ENCODE measurements around the gene XPO4. TPM values are rescaled to one million over a fixed set of nuclear protein-coding genes. Genes with fewer than 3 reads are reported as not detected.

Gene XPO4
- total RNA-seq, 1 experiment from 2014 or later: 16.2 TPM

GRCh38 chr13:20873348-20873747 lies 29.2 kb downstream of the XPO4 start:
- H3K27ac ChIP-seq (ENCODE audit: low read length): no peak overlapping the region
- H3K9me3 ChIP-seq (ENCODE audit: control insufficient read depth, insufficient read depth, low read depth, low read length): no peaks in the 10 kb centered on the region
- DNase-seq (ENCODE audit: low read depth, low spot score): no peak
- intact Hi-C loops (cut with micrococcal nuclease; ENCODE audit: unreplicated experiment): no loop called here
- no peak for TF ChIP-seq POLR2AphosphoS5 (IDR thresholded peaks at IDR 0.05; ENCODE audit: low read depth, low read length)
- no peak for TF ChIP-seq SIN3A (IDR thresholded peaks at IDR 0.05; ENCODE audit: borderline replicate concordance, insufficient read depth, low read depth, low read length)
- TF ChIP-seq, protein P1, sequence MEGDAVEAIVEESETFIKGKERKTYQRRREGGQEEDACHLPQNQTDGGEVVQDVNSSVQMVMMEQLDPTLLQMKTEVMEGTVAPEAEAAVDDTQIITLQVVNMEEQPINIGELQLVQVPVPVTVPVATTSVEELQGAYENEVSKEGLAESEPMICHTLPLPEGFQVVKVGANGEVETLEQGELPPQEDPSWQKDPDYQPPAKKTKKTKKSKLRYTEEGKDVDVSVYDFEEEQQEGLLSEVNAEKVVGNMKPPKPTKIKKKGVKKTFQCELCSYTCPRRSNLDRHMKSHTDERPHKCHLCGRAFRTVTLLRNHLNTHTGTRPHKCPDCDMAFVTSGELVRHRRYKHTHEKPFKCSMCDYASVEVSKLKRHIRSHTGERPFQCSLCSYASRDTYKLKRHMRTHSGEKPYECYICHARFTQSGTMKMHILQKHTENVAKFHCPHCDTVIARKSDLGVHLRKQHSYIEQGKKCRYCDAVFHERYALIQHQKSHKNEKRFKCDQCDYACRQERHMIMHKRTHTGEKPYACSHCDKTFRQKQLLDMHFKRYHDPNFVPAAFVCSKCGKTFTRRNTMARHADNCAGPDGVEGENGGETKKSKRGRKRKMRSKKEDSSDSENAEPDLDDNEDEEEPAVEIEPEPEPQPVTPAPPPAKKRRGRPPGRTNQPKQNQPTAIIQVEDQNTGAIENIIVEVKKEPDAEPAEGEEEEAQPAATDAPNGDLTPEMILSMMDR (IDR thresholded peaks at IDR 0.05): no peak
- TF ChIP-seq, protein P2, sequence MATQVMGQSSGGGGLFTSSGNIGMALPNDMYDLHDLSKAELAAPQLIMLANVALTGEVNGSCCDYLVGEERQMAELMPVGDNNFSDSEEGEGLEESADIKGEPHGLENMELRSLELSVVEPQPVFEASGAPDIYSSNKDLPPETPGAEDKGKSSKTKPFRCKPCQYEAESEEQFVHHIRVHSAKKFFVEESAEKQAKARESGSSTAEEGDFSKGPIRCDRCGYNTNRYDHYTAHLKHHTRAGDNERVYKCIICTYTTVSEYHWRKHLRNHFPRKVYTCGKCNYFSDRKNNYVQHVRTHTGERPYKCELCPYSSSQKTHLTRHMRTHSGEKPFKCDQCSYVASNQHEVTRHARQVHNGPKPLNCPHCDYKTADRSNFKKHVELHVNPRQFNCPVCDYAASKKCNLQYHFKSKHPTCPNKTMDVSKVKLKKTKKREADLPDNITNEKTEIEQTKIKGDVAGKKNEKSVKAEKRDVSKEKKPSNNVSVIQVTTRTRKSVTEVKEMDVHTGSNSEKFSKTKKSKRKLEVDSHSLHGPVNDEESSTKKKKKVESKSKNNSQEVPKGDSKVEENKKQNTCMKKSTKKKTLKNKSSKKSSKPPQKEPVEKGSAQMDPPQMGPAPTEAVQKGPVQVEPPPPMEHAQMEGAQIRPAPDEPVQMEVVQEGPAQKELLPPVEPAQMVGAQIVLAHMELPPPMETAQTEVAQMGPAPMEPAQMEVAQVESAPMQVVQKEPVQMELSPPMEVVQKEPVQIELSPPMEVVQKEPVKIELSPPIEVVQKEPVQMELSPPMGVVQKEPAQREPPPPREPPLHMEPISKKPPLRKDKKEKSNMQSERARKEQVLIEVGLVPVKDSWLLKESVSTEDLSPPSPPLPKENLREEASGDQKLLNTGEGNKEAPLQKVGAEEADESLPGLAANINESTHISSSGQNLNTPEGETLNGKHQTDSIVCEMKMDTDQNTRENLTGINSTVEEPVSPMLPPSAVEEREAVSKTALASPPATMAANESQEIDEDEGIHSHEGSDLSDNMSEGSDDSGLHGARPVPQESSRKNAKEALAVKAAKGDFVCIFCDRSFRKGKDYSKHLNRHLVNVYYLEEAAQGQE (IDR thresholded peaks at IDR 0.05; ENCODE audit: insufficient read depth in 1 of 2, low read depth in 2 of 2, low read length in 1 of 2): no peak
- no peak for TF ChIP-seq TCF7L2 (IDR thresholded peaks at IDR 0.05; ENCODE audit: low read depth, low read length)
- BruUV-seq (replicated peaks): no TSS peak
- ChIA-PET CTCF (interaction anchor here (0.6 to 0.7 kb wide), 2 partner anchors 52 to 555 kb away, joined by 5 read pairs; no protein-coding TSS in a partner anchor), POLR2A (no interaction called here)
- no peak overlapping the region for H3K4me3 ChIP-seq (ENCODE audit: low read depth in 2 of 2, low read length in 2 of 2)
- H3K4me1 ChIP-seq (ENCODE audit: control insufficient read depth, insufficient read depth, low read length): no peaks in the 10 kb centered on the region
- H3K36me3 ChIP-seq (ENCODE audit: control insufficient read depth, insufficient read depth, low read length): no peaks in the 10 kb centered on the region
- ATAC-seq: no peak
- in situ Hi-C loops (cut with HindIII; ENCODE audit: low pct_unique_long_range_greater_than_20kb, low sequenced_read_pairs): no loop called here
- no peaks in the 10 kb centered on the region for H3K27me3 ChIP-seq (ENCODE audit: control insufficient read depth, insufficient read depth, low read length)

- in situ Hi-C loops (cut with HindIII; ENCODE audit: low pct_unique_long_range_greater_than_20kb, low sequenced_read_pairs) (no loop called here), intact Hi-C loops (cut with micrococcal nuclease; ENCODE audit: unreplicated experiment) (no loop called here)
- ATAC-seq: no peak
- DNase-seq (ENCODE audit: low read depth, low spot score): no peak
- ChIA-PET POLR2A (no interaction called here), CTCF (no interaction called here)
- Histone ChIP-seq H3K9me3 (ENCODE audit: control insufficient read depth, insufficient read depth, low read depth, low read length) (no peaks in the 10 kb centered on the region), H3K4me3 (ENCODE audit: low read depth in 2 of 2, low read length in 2 of 2) (no peak overlapping the region), H3K36me3 (ENCODE audit: control insufficient read depth, insufficient read depth, low read length) (no peaks in the 10 kb centered on the region), H3K27me3 (ENCODE audit: control insufficient read depth, insufficient read depth, low read length) (no peaks in the 10 kb centered on the region), H3K27ac (ENCODE audit: low read length) (no peak overlapping the region), H3K4me1 (ENCODE audit: control insufficient read depth, insufficient read depth, low read length) (no peaks in the 10 kb centered on the region)
- TF ChIP-seq, protein P2 (IDR thresholded peaks at IDR 0.05; ENCODE audit: insufficient read depth in 1 of 2, low read depth in 2 of 2, low read length in 1 of 2): no peak
- TF ChIP-seq POLR2AphosphoS5 (IDR thresholded peaks at IDR 0.05; ENCODE audit: low read depth, low read length) (no peak), TCF7L2 (IDR thresholded peaks at IDR 0.05; ENCODE audit: low read depth, low read length) (no peak), SIN3A (IDR thresholded peaks at IDR 0.05; ENCODE audit: borderline replicate concordance, insufficient read depth, low read depth, low read length) (no peak)
- TF ChIP-seq, protein P1 (IDR thresholded peaks at IDR 0.05): no peak
- BruUV-seq (replicated peaks): no TSS peak
These were observed 31.7 kb downstream of the XPO4 start for GRCh38 chr13:20870829-20871228.

Measured in Panc1 (cell line).